Measurements from ENCODE around the gene KICS2. TPM values are rescaled to one million over a fixed set of nuclear protein-coding genes. Genes with fewer than 3 reads are reported as not detected.
A peak's percentile ranks its signal among the peaks of the same experiment; 100 is the strongest.

The KICS2 gene
- total RNA-seq, 4 donors from 2014 or later, result 5.1 to 17.9 (median 11.0) TPM

DNA sequence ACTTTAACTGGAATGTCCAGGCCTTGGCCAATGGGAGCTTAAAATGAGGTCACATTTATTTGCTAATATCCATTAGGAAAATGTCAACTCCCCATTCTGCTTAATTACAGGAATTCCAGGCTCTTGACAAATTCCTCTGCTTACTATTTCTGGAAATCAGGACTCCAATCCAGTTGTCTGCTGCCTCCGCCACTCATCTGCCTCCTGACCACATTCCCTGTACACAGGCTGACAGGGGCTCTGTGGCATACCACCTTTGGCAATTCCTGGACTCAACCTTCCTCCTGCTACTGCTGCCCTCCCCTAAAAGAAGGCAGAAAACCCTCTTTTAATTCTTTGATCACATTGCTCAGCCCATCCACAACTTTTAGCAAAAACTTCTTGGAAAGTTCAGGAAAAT, 37.9 kb downstream of the KICS2 start:
- in situ Hi-C loops (cut with MboI; ENCODE audit: low sequenced_read_pairs in 4 of 4) (loop anchor here in 1 of 4 donors (10.0 kb wide), 1 partner anchor 339 kb away; the partner anchor contains the start of gene SRGAP1), intact Hi-C loops (cut with DNase I; ENCODE audit: low total_unique reads) (loop anchor here (5.0 kb wide), 1 partner anchor 97 kb away; no protein-coding TSS in a partner anchor)

DNA sequence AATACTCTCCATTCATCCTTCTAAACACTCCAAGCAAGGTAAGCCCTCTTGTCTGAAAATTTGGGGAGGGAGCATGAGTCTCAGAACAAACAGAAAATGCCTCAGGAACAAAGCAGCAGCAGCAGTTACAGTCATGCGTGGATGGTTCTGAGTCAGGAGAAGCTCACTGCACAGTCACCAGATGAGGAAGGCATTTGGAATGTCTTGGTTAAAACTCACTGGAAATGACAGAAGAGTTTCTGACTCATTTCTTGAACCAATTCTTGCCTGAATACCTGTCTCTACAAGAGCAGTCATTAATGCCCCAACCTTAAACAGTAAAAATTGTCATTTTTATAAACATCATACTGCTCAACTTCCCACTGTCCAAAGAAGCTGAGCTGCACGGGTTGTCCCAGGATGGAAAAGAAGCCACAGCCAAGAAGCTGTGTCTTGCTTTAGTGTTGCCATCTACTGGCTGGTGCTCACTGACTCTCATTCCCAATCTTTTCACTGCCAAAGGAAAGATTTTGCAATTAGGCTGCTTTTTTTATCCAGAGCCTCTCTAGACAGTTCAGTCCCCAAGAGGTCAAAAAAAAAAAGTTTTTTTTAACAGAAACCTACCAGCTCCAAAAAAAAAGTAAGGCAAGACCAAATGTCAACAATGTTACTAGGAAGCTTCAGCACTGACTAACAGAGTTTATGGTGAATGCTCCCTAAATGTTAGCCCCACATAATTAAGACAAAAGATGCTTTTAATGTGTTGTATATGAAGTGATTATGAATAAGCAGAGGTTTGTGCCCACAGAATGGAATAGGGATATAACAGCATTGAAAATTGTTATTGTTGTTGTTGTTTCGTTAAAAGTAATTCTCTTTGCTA, 40.4 kb downstream of the KICS2 start:
- peak overlapping the region in 1 of 4 donors; percentile 30 for H3K27ac ChIP-seq
- no peaks in the 10 kb centered on the region for H3K27me3 ChIP-seq
- no peak for TF ChIP-seq POLR2A (IDR thresholded peaks at IDR 0.05)
- TF ChIP-seq, protein P1, sequence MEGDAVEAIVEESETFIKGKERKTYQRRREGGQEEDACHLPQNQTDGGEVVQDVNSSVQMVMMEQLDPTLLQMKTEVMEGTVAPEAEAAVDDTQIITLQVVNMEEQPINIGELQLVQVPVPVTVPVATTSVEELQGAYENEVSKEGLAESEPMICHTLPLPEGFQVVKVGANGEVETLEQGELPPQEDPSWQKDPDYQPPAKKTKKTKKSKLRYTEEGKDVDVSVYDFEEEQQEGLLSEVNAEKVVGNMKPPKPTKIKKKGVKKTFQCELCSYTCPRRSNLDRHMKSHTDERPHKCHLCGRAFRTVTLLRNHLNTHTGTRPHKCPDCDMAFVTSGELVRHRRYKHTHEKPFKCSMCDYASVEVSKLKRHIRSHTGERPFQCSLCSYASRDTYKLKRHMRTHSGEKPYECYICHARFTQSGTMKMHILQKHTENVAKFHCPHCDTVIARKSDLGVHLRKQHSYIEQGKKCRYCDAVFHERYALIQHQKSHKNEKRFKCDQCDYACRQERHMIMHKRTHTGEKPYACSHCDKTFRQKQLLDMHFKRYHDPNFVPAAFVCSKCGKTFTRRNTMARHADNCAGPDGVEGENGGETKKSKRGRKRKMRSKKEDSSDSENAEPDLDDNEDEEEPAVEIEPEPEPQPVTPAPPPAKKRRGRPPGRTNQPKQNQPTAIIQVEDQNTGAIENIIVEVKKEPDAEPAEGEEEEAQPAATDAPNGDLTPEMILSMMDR (IDR thresholded peaks at IDR 0.05 in 4 of 5, conservative IDR thresholded peaks at IDR 0.05 in 1 of 5), result peak in 4 of 5 experiments; percentile 33 to 63 (median 48)
- DNase-seq (peak; percentile 33), ATAC-seq (peak; percentile 88)
- H3K36me3 ChIP-seq, result no peaks in the 10 kb centered on the region
- in situ Hi-C loops (cut with MboI; ENCODE audit: low sequenced_read_pairs in 4 of 4) (loop anchor here in 1 of 4 donors (10.0 kb wide), 1 partner anchor 337 kb away; the partner anchor contains the start of gene SRGAP1), intact Hi-C loops (cut with DNase I; ENCODE audit: low total_unique reads) (loop anchor here (1.0 to 5.0 kb wide), 4 partner anchors 41 to 342 kb away; partner anchors contain the start of gene KICS2)
- H3K4me1 ChIP-seq, result peaks cover 0 to 16% of the 10 kb centered on the region in 2 donors
- no peaks in the 10 kb centered on the region for H3K9me3 ChIP-seq
- H3K4me3 ChIP-seq, result no peak overlapping the region

More for the DNA sequence above, 37.9 kb downstream of the KICS2 start:
- DNase-seq (no peak), ATAC-seq (no peak)
- H3K4me1 ChIP-seq, result peaks cover 0 to 16% of the 10 kb centered on the region in 2 donors
- TF ChIP-seq, protein P1 (IDR thresholded peaks at IDR 0.05 in 4 of 5, conservative IDR thresholded peaks at IDR 0.05 in 1 of 5), result no peak
- TF ChIP-seq POLR2A (IDR thresholded peaks at IDR 0.05), result no peak
- no peaks in the 10 kb centered on the region for H3K9me3 ChIP-seq
- H3K27me3 ChIP-seq, result no peaks in the 10 kb centered on the region
- no peak overlapping the region for H3K27ac ChIP-seq
- no peaks in the 10 kb centered on the region for H3K36me3 ChIP-seq
- no peak overlapping the region for H3K4me3 ChIP-seq

DNA sequence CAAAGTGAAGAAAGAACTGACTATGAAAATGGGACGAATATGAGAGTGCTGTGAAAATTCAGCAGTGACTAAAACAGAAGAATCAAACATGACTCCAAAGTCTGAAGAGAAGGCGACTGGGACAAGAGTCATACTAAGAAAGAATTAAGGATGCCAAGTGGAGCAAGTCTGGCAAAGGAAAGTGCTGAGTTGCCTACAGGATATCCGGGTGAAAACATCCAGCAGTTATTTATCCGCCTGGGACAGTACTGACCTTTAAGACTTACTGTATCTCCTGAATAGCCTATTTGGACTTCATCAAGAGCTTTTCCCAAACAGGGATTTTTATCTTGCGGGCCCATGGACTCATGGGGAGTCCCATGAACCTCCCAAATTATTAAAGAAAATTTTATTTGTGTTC, 41.1 kb downstream of the KICS2 start:
- TF ChIP-seq, protein P1 (IDR thresholded peaks at IDR 0.05 in 4 of 5, conservative IDR thresholded peaks at IDR 0.05 in 1 of 5), result no peak
- no peak for TF ChIP-seq POLR2A (IDR thresholded peaks at IDR 0.05)
- DNase-seq (no peak), ATAC-seq (peak in 1 of 2 donors; percentile 22)
- no peaks in the 10 kb centered on the region for H3K9me3 ChIP-seq
- in situ Hi-C loops (cut with MboI; ENCODE audit: low sequenced_read_pairs in 4 of 4) (loop anchor here in 1 of 4 donors (10.0 kb wide), 1 partner anchor 336 kb away; the partner anchor contains the start of gene SRGAP1), intact Hi-C loops (cut with DNase I; ENCODE audit: low total_unique reads) (loop anchor here (1.0 to 5.0 kb wide), 3 partner anchors 94 to 342 kb away; no protein-coding TSS in a partner anchor)
- H3K4me3 ChIP-seq, result no peak overlapping the region
- peaks cover 0 to 16% of the 10 kb centered on the region in 2 donors for H3K4me1 ChIP-seq
- H3K27me3 ChIP-seq, result no peaks in the 10 kb centered on the region
- no peaks in the 10 kb centered on the region for H3K36me3 ChIP-seq
- peak overlapping the region in 1 of 4 donors; percentile 30 for H3K27ac ChIP-seq

DNA sequence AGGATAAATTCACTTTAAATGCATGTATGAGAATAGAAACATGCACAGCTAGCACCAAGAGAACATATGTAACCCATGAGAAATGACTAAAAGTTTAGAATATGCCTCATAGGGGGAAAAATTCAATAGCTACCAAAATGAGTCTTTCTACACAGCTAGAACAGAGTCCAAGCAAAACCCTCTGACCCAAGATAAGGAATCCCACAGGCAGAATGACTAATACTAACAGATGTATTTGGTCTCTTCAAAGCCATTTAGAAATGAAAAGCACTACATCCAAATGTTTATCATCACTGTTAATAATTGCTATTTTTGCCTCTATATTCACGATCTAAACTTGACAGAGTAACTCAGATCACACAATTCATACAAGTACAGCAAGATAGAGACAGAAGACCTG, 44.0 kb downstream of the KICS2 start:
- in situ Hi-C loops (cut with MboI; ENCODE audit: low sequenced_read_pairs in 4 of 4) (loop anchor here in 1 of 4 donors (5.0 kb wide), 1 partner anchor 336 kb away; the partner anchor contains the start of gene SRGAP1), intact Hi-C loops (cut with DNase I; ENCODE audit: low total_unique reads) (no loop called here)
- H3K27ac ChIP-seq, result no peak overlapping the region

More for the DNA sequence above, 44.0 kb downstream of the KICS2 start:
- H3K4me3 ChIP-seq, result no peak overlapping the region
- peaks cover 0 to 16% of the 10 kb centered on the region in 2 donors for H3K4me1 ChIP-seq
- DNase-seq (no peak), ATAC-seq (no peak)
- no peaks in the 10 kb centered on the region for H3K36me3 ChIP-seq
- no peaks in the 10 kb centered on the region for H3K27me3 ChIP-seq
- TF ChIP-seq, protein P1 (IDR thresholded peaks at IDR 0.05 in 4 of 5, conservative IDR thresholded peaks at IDR 0.05 in 1 of 5), result no peak
- TF ChIP-seq POLR2A (IDR thresholded peaks at IDR 0.05), result no peak
- H3K9me3 ChIP-seq, result no peaks in the 10 kb centered on the region

Measured in gastrocnemius medialis (tissue), 4 donors.